HG03280 (cell line): ENCODE measurements around the gene SPDEF.

Experiments used
- ATAC-seq: cut with Tn5 transposase; IDR thresholded peaks from one replicate; pipeline ENCODE4 v1.9.1; 2021; ENCODE audit warnings: mild to moderate bottlenecking, moderate library complexity; ENCODE audit not compliant: unreplicated experiment

The SPDEF gene

DNA sequence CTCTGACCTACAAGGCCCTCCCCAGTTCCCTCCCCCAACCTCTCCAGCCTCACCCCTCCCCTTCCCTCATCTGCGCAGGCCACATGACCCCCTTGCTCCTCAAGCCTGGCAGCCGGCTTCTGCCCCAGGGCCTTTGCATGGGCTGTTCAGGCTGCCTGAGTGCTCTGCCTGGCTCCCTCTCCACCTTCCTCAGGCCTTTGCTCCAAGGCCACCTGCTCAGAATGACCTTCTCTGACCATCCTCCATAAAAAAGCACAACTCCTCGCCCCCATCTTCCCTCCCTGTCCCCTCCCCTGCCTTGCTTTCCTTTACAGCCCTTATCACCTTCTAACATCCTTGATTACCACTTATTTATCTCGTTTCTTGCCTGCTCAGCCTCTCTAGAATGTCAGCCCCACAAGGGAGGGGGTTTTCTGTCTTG, 38.7 kb downstream of the SPDEF start:
- ATAC-seq = no peak

DNA sequence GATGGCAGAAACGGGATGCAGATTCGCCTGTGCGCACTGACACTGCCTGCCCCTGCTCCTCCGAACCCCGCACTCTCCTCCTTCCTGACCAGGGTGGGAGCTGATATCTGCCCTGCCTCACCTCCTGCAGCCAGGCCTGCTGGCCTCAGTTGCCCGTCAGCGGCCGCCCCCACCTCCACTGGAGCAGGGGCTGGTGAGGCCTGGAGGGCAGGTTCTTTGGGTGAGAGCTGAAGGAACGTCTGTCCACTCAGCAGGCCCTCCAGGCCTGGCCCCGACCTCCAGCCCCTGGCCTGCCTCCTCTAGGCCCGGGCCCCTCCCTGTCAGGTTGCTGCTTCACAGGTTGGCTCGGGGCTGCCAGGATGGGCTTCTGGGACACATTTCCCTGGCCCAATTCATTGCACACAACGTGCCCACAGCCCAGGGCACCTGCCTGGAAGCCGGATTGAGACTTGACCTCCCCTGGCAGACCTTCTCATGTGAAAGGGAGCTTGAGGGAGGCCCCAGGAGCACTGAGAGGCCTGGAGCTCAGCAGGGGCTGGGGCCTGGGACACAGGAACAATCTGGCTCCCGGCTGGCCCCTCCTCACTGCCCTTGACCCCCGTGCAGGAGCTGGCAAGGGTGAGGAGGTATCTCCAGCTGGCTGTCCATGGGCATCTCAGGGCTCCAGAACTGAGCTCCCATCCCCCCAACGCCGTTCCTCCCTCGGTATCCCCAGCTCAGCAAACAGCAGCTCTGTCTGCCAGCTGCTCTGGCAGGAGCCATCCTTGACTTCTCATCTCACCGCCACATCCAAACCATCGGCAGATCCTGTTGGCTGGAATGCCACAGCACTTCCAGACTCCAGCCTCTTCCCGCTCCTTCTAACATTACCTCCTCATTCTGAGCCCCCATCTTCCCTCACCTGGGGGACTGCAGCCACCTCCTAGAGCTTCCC, 39.5 kb downstream of the SPDEF start:
- ATAC-seq = no peak

DNA sequence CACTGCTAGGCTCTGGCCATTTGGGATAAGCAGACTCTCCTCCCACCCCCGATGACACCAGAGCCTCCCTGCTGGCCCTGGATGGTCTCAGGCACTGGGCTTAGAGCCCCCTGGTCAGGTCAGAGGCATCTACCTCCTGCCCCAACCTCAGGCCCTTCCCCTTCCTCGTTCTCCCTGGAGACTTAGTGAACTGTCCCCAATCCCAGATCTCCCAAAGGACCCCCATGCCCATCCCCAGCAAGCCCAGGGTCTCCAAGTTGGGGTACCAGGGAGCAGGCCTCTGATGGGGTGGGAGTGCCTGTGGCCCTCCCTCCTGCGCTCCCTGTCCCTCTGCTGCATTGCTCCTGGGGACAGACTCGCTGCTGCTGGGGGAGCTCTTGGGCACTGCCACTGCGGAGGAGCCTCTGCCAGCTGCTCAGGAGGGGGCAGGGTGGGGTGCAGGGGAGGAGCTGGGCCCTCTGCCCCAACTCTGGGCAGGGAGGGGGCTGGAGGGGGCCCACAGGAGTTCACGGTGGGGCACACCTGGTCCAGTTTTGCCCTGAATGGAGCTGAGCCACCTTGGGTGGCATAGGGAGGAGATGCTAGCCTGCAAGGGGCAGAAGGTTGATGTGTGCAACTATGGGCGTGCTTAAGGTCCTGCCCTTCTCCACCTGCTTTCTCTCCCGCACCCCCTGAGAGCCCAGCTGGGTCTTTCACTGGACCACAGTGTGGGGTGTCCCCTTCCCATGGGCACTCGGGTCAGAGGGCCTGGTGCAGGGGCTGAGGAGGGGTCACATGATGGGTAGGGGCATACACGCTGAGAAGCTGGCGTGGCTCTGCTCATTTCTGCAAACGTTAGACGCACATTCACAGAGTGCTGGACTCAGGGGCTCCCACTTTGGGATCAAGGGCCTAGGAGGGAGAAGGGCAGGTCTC, 40.4 kb downstream of the SPDEF start:
- no peak for ATAC-seq

- no peak for ATAC-seq
Measured at GRCh38 chr6:34514593-34515472, 41.3 kb downstream of the SPDEF start.

GRCh38 chr6:34514112-34514511, 42.0 kb downstream of the SPDEF start:
- ATAC-seq = no peak

- no peak for ATAC-seq
Measured at GRCh38 chr6:34513646-34514045, 42.5 kb downstream of the SPDEF start.

GRCh38 chr6:34512738-34513115, 43.4 kb downstream of the SPDEF start:
- ATAC-seq = no peak

DNA sequence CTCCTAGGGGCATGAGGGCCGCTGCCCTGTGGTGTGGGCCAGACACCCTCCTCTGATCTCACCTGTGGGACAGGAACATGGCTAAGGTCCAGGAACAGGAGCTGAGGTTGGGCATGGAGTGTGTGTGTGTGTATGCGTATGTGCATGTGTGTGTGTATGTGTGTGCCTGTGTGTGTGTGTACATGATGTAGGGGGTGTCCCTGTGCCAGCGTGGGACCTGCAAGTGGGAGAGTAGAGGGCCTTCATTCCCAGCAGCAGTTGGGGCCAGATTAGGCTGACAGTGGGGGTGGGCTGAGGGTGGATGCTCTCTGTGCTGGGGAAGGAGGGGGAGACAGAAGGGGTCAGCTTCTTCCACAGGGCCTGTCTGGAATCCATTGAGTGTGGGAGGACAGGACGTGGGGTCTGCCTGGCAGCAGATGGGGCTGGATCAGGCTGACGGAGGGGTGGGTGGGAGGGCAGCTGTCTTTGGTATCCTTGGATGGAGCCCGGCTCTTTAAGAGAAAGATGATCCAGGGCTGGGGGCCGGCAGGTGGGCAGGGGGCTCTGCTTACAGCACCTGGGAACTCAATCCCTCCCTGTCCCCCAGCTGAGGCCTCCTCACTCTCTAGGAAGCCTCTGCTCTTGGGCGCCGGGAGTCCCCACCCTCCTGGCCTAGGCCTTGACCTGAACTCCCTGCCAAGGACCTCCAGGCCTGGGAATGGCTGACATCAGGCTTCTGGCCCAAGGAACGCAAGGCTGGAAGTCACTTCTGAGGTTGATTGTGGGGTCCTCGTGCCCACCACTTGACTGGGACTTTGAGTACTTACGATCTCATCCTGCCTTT, 44.0 kb downstream of the SPDEF start:
- no peak for ATAC-seq

DNA sequence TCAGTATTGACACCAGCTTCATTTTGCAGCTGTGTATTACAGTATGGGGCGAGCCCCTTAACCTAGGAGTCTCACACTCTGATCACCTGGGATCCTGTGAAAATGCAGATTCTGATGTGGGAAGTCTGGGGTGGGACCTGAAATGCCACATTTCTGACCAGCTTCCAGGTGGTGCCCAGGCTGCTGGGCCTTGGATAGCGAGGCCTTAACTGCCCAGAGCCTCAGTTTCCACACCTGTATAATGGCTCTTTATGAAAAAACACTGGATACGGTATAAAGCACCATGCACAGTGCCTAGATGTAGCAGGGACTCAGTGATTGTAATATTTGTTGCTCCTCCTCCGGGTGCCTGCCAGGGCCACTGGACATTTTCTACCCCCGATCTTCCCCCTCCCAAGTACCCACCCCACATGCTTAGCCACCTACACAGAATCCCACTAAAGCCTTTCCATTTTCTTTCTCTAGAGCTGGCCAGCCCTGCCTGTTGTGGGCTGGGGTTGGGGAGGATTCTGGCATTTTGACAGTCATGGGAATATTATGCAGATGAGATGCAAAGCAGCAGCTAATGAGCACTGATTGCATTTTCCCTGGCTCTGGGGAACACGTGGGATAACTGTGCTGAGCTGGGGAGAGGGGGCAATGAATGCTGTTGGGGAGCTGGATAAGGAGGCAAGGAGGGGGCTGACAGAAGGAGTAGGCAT, 44.8 kb downstream of the SPDEF start:
- ATAC-seq = no peak

GRCh38 chr6:34510299-34510698, 45.8 kb downstream of the SPDEF start:
- ATAC-seq = no peak

DNA sequence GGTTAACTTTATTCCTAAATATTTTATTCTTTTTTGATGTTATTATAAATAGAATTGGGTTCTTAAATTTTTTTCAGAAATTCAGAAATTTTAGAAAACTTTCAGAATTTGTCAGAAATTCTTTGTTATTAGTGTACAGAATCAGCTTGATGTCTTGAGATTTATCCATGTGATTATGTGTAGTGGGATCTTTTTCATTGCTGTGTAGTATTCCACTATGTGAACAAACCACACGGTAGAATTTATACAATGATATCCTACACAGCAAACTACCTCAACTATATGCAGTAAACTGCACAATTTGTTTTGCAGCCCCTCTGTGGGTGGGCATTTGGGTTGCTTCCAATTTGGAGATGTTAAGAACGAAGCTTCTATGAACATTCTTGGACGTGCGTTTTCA, 46.3 kb downstream of the SPDEF start:
- ATAC-seq = no peak

- ATAC-seq = no peak
Measured at GRCh38 chr6:34508425-34508824, 47.7 kb downstream of the SPDEF start.

DNA sequence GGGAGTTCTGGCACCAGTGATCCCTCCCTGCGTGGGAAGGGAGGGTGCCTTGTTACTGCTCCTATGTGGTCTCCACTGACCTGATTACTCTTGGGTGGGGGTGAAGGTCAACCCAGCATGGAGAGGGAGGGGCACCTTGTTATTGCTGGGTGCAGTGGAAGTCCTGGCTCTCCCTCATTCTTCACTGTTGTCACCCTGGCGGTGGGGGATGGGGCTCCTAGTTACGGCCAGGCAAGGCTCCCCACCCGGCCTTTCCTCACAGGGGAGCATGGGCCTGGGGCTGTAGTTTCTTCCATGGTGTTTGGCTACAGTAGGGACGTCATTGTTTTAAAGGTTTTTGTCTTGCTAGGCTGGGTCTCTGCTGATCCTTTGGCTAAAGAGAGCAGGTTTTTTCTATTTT, 49.4 kb downstream of the SPDEF start:
- ATAC-seq = no peak

- no peak for ATAC-seq
Measured at GRCh38 chr6:34497411-34497810, 58.7 kb downstream of the SPDEF start.

DNA sequence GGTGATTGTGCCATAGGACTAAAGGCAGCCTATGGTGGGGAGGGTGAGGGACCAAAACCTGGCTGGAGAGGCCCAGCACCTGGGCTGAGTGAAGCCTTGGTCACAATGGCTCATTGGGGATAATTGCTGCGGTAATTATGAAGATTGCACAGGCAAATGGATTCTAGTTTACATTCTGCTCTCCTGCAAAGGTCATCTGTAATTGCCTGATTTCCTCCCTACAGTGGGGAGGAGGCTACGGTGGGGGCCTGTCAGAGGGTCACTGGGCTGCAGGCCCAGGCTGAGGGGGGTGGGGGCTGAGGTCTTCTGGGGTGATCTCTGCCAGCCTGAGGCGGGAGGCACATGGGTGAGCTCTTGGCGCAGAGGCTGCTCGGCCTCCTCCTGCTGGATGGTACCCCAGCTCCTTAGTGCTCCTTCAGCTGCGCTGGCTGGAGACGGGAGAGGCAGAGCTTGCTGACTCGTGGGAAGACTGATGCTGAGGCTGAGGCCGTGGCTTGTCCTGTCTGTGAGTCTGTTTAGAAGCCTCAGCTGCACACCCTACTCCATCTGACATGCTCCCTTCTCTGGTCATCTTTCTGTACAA, 59.9 kb downstream of the SPDEF start:
- no peak for ATAC-seq

DNA sequence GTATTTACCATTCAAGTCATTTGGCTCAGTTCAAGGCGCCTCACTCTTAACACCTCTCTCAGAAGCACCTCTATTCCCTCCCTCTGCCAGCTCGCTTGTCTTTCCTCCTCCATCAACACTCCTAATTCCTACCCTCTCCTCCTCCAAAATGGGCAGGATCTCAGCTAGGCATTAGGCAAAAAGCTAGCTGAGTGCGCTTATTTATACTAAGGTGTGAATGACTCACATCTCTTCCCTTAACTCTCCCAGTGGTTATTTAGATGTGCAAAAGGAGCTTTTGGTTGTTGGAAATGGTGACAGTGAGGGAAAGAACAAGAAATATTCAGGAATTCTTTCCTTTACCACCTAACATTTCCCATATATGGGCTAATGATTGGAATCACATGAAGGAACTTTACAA, 61.2 kb downstream of the SPDEF start:
- ATAC-seq = no peak

DNA sequence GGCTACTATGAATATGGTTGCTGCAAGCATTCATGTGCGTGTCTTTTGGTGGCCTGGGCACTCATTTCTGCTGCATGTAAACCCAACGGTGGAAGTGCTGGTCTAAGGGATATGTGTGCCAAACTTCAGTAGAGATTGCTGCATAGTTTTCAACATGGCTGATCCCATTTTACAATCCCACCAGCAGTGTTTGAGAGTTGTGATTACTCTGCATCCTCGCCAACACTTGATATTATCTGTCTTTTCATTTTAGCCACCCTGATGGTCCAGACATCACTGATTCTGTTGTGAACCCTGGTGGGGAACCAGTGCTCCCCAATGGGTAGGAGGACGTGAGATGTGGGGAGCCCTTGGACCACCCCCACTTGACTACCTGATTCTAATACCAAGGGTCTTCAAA, 62.8 kb downstream of the SPDEF start:
- ATAC-seq = no peak

- no peak for ATAC-seq
Measured at GRCh38 chr6:34491091-34491430, 65.1 kb downstream of the SPDEF start.
